ENCODE measurements around the gene ITIH3.
A peak's percentile ranks its signal among the peaks of the same experiment; 100 is the strongest.

ITIH3 gene, protein sequence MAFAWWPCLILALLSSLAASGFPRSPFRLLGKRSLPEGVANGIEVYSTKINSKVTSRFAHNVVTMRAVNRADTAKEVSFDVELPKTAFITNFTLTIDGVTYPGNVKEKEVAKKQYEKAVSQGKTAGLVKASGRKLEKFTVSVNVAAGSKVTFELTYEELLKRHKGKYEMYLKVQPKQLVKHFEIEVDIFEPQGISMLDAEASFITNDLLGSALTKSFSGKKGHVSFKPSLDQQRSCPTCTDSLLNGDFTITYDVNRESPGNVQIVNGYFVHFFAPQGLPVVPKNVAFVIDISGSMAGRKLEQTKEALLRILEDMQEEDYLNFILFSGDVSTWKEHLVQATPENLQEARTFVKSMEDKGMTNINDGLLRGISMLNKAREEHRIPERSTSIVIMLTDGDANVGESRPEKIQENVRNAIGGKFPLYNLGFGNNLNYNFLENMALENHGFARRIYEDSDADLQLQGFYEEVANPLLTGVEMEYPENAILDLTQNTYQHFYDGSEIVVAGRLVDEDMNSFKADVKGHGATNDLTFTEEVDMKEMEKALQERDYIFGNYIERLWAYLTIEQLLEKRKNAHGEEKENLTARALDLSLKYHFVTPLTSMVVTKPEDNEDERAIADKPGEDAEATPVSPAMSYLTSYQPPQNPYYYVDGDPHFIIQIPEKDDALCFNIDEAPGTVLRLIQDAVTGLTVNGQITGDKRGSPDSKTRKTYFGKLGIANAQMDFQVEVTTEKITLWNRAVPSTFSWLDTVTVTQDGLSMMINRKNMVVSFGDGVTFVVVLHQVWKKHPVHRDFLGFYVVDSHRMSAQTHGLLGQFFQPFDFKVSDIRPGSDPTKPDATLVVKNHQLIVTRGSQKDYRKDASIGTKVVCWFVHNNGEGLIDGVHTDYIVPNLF

DNA sequence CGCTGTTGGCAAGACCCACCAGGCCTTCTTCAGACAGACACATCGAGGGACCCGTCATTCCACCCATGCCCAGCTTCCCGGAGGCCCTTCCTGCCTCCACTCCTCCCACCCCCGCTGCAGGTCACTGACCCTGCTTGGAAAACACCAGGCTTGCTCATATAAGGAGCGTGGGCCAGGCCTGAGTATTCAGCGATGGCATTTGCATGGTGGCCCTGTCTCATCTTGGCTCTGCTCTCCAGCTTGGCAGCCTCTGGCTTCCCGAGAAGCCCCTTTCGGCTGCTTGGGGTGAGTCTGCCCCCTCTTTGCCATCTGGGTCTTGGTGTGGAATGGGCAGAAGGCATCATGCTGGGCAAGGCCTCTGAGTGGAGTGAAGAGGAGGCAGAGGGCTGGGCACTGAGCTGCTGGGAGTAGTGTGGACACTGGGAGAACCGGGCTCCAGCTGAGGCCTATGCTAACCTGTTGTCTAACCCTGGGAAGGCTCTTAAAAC is at the start of gene ITIH3:
Gene ITIH3, plus strand, starts transcription at position 185 of the 488 bp plus-strand sequence. Its CDS starts 8 bp downstream, at position 193.
- Histone ChIP-seq H3K27me3 (ENCODE audit: control insufficient read depth, insufficient read depth, low read length) (no peaks in the 10 kb centered on the region), H3K27ac (ENCODE audit: low read depth, low read length) (no peak within 1 kb of the TSS), H3K4me3 (ENCODE audit: low read length) (no peak within 1 kb of the TSS), H3K36me3 (ENCODE audit: control insufficient read depth, insufficient read depth, low read length) (no peaks in the 10 kb centered on the region), H3K9ac (ENCODE audit: low read length) (no peak within 1 kb of the TSS), H3K4me1 (ENCODE audit: control insufficient read depth, insufficient read depth, low read length) (no peaks in the 10 kb centered on the region)

DNA sequence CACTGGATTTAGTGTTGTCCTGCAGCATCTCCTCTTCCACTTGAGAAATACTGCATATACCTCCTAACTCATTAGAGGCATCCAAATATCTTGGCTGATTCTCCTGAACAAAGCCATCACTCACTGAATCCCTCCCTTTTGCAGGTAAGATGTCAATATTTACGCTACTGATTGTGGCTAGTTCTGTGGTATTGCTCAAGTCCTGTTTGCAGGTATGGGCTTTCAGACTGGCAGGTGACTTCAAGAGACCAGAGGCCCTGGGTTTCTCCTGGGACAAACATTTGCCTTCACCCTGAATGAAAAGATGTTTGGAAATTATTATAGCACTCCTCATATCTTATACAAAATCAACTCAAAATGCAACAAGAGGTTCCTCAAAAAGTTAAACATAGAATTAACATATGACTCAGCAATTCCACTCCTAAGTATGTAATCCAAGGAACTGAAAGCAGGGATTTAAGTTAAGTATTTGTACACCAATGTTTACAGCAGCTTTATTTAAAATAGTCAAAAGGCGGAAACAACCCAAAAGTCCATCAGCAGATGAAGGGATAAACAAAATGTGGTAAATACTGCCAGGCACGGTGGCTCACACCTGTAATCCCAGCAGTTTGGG is 42.4 kb upstream of the ITIH3 start:
- Histone ChIP-seq H3K4me3 (ENCODE audit: low read length) (no peak overlapping the region), H3K9ac (ENCODE audit: low read length) (no peak overlapping the region), H3K27me3 (ENCODE audit: control insufficient read depth, insufficient read depth, low read length) (no peaks in the 10 kb centered on the region), H3K27ac (ENCODE audit: low read depth, low read length) (no peak overlapping the region), H3K4me1 (ENCODE audit: control insufficient read depth, insufficient read depth, low read length) (no peaks in the 10 kb centered on the region), H3K36me3 (ENCODE audit: control insufficient read depth, insufficient read depth, low read length) (peaks cover 16% of the 10 kb centered on the region)

DNA sequence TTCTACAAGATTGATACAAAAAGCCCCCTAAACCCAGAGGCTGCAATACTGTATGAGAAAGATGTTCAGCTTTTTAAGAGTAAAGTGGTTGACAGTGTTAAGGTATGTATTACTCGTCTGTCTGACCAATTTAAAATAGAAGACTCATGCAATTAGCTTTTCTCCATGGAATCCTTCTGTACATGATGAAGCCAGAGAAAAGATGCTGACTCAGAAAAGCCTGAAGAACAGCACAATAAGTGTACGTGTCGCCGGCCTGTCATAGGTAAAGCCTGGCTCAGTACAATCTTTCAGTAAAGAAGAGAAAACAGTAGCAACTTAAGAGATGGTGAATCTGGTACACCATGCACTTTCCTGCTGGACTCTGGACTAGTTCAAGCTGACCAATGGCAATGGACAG is 40.2 kb upstream of the ITIH3 start:
- H3K36me3 ChIP-seq (ENCODE audit: control insufficient read depth, insufficient read depth, low read length) = peaks cover 13% of the 10 kb centered on the region

DNA sequence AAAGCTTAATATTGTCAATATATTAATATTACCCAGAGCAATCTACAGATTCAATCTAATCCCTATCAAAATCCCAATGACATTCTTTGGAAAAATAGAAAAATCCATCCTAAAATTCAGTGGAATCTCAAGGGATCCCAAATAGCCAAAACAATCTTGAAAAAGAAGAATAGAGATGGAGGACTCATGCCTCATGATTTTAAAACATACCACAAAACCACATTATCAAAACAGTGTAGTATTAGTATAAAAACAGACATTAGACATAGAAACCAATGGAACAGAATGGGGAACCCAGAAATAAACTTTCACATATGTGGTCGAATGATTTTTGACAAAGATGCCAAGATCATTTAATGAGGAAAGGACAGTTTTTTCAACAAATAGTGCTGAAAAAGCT is 38.5 kb upstream of the ITIH3 start:
- Histone ChIP-seq H3K36me3 (ENCODE audit: control insufficient read depth, insufficient read depth, low read length) (peaks cover 13% of the 10 kb centered on the region), H3K4me3 (ENCODE audit: low read length) (no peak overlapping the region), H3K27ac (ENCODE audit: low read depth, low read length) (no peak overlapping the region), H3K4me1 (ENCODE audit: control insufficient read depth, insufficient read depth, low read length) (no peaks in the 10 kb centered on the region), H3K9ac (ENCODE audit: low read length) (no peak overlapping the region), H3K27me3 (ENCODE audit: control insufficient read depth, insufficient read depth, low read length) (no peaks in the 10 kb centered on the region)

More for the DNA sequence above, 40.2 kb upstream of the ITIH3 start:
- H3K27ac ChIP-seq (ENCODE audit: low read depth, low read length) = no peak overlapping the region
- no peaks in the 10 kb centered on the region for H3K27me3 ChIP-seq (ENCODE audit: control insufficient read depth, insufficient read depth, low read length)
- no peak overlapping the region for H3K9ac ChIP-seq (ENCODE audit: low read length)
- no peak overlapping the region for H3K4me3 ChIP-seq (ENCODE audit: low read length)
- H3K4me1 ChIP-seq (ENCODE audit: control insufficient read depth, insufficient read depth, low read length) = no peaks in the 10 kb centered on the region

DNA sequence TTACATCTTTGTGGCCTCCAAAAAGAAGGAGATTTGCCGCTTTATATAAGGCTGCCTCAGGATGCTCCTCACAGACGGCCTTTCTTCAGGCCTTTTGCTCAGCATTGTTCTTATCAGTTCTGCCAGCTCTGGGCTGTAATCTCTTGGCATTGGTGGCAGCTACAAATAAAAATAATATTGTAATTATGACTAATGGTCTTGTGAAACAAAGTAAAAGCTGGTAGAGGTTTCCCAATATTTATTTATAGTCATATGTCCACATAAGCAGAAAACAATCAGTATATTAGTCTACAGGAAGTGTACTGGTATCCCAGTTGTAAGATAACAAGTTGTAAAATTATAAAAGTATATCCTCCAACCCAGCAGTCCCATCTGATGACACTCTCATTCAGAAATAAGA is 31.1 kb upstream of the ITIH3 start:
- Histone ChIP-seq H3K27me3 (ENCODE audit: control insufficient read depth, insufficient read depth, low read length) (no peaks in the 10 kb centered on the region), H3K4me3 (ENCODE audit: low read length) (no peak overlapping the region), H3K27ac (ENCODE audit: low read depth, low read length) (no peak overlapping the region), H3K36me3 (ENCODE audit: control insufficient read depth, insufficient read depth, low read length) (peaks cover 9% of the 10 kb centered on the region), H3K4me1 (ENCODE audit: control insufficient read depth, insufficient read depth, low read length) (no peaks in the 10 kb centered on the region), H3K9ac (ENCODE audit: low read length) (no peak overlapping the region)

DNA sequence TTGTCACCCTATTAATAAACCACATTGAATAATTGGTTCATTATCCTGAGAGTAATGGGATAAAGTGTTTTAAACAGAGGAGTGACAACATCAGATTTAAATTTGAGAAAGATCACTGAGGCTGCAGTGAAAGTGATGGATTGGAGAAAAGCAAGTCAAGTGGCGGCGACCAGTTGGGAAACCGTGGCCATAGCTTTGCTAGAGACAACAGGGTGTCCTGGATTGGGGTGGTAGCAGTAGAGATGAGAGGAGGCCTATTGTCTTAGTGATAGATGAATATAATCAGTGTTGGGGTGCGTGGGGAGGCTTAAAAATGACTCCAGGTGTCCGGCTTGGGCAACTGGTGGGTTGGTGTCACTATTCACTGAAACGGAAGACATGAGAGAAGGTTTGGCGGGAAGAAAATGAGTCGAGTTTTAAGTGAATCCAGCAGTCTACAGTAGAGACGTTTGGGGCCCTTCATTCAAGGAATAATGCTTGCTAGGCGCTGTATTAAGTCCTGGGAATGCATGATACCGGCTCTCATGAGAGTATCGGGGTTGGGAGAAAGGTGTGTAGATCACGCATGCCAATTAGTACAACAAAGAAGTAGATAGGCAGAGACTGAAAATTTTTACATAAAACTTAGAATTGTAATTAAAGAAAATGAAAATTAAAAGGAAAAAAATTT is 24.7 kb upstream of the ITIH3 start:
- H3K27me3 ChIP-seq (ENCODE audit: control insufficient read depth, insufficient read depth, low read length) = no peaks in the 10 kb centered on the region
- H3K9ac ChIP-seq (ENCODE audit: low read length) = no peak overlapping the region
- H3K4me3 ChIP-seq (ENCODE audit: low read length) = peak overlapping the region; percentile 79
- H3K4me1 ChIP-seq (ENCODE audit: control insufficient read depth, insufficient read depth, low read length) = peaks cover 6% of the 10 kb centered on the region
- peaks cover 7% of the 10 kb centered on the region for H3K36me3 ChIP-seq (ENCODE audit: control insufficient read depth, insufficient read depth, low read length)
- H3K27ac ChIP-seq (ENCODE audit: low read depth, low read length) = no peak overlapping the region

DNA sequence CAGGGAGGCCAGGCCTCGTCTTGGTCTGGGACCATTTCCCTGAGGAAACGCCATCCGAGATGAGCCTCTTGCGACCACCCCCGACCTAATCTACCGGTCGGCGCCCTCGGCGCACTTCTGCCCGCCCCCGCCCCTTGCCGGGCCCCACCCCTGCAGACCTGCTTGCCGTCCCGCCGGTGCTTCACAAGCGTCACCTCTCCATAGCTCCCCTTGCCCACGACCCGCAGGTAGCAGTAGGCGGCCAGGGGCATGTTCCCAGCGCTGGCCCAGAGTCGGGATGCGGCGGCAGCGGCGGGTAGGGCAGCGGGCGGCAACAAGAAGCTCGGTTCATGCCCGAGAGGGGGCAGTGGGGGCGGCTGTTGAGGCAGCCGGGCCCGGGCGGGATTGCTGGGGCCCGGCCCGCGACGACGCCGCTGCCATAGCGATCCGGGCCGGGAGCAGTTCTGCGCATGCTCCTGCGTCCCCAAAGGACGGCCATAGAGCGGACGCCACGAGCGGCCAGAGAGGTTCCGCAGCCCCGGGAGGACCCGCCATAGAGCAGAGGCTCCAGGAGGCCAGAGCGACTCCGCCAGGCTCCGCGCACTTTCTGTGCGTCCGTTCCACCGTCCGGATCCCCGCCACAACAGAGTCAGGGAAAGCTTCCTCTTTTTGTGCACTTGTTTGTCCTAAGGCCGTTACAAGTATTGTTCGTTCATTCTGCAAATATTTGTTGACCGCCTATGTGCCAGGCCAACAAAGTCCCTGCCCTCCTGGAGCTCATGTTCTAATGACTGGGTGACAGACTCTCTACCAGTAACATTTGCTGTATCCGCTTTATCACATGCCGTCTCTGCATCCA is 23.9 kb upstream of the ITIH3 start, which contains the start of gene NEK4:
Gene NEK4, minus strand, starts transcription at position 445 of the 838 bp plus-strand sequence. Its CDS starts 194 bp downstream, at position 251.
- H3K36me3 ChIP-seq (ENCODE audit: control insufficient read depth, insufficient read depth, low read length) = peaks cover 2% of the 10 kb centered on the region
- peak within 1 kb of the TSS; percentile 74 for H3K27ac ChIP-seq (ENCODE audit: low read depth, low read length)
- peaks cover 6% of the 10 kb centered on the region for H3K4me1 ChIP-seq (ENCODE audit: control insufficient read depth, insufficient read depth, low read length)
- H3K9ac ChIP-seq (ENCODE audit: low read length) = peak within 1 kb of the TSS; percentile 73
- H3K4me3 ChIP-seq (ENCODE audit: low read length) = peak within 1 kb of the TSS; percentile 85
- no peaks in the 10 kb centered on the region for H3K27me3 ChIP-seq (ENCODE audit: control insufficient read depth, insufficient read depth, low read length)

DNA sequence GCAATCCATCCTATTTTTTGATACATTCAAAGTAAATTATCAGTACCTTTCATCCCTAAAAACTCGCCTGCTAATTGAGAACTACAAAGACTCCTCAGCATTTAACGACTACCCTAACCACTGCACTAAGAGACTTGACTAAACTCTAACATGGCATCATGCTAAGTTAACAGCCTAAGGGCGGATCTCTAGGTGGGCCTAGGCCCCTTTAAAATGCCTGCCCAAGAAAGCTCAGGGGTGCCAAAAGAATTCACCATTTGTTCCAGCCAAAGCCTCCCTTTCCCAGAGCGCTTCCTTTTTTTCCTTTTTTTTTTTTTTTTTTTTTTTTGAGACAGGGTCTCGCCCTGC is 23.3 kb upstream of the ITIH3 start:
- Histone ChIP-seq H3K27ac (ENCODE audit: low read depth, low read length) (peak overlapping the region; percentile 74), H3K36me3 (ENCODE audit: control insufficient read depth, insufficient read depth, low read length) (no peaks in the 10 kb centered on the region), H3K4me3 (ENCODE audit: low read length) (peak overlapping the region; percentile 85), H3K9ac (ENCODE audit: low read length) (peak overlapping the region; percentile 73), H3K27me3 (ENCODE audit: control insufficient read depth, insufficient read depth, low read length) (no peaks in the 10 kb centered on the region), H3K4me1 (ENCODE audit: control insufficient read depth, insufficient read depth, low read length) (peaks cover 6% of the 10 kb centered on the region)

DNA sequence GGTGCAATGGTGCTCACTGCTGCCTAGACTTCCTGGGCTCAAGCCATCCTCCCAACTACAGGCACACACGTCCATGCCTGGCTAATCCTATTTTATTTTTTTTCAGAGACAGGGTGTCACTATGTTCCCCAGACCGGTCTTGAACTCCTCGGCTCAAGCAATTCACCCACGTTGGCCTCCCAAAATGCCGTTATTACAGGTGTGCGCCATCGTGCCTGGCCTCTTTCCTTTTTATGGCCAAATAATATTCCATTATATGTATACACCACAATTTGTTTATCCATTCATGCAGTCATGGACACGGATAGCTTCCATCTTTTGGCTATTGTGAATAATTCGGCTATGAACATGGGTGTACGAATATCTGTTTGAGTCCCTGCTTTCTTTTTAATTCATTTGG is 22.9 kb upstream of the ITIH3 start:
- Histone ChIP-seq H3K4me1 (ENCODE audit: control insufficient read depth, insufficient read depth, low read length) (peaks cover 6% of the 10 kb centered on the region), H3K36me3 (ENCODE audit: control insufficient read depth, insufficient read depth, low read length) (no peaks in the 10 kb centered on the region), H3K9ac (ENCODE audit: low read length) (no peak overlapping the region), H3K27me3 (ENCODE audit: control insufficient read depth, insufficient read depth, low read length) (no peaks in the 10 kb centered on the region), H3K27ac (ENCODE audit: low read depth, low read length) (no peak overlapping the region), H3K4me3 (ENCODE audit: low read length) (peak overlapping the region; percentile 85)

DNA sequence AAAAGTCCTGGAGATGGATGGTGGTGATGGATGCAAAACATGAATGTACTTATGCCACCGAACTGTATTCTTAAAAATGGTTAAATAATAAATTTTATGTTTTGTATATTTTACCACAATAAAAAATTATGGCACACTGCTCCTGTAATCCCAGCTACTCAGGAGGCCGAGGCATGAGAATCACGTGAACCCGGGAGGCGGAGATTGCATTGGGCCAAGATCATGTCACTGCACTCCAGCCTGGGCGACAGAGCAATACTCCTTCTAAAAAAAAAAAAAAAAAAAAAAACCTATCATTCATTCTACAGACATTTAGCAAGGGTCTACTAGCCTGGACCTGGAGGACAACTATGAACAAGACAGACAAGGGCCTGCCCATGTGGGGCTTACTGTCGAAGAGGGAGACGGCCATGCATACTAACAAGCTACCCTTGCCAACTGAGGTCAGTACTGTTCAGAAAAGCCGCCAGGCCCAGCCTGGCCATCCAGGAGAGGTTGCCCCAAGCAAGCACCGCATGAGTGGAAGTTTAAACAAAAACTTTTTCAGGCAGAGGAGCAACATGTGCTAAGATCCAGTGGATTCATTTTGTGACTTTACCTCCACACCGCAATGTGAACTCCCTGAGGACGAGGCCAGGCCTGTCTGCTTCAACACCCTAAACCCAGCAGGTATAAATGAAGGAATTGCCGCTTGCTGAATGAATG is 21.1 kb upstream of the ITIH3 start:
- H3K4me1 ChIP-seq (ENCODE audit: control insufficient read depth, insufficient read depth, low read length) = peaks cover 6% of the 10 kb centered on the region
- H3K27ac ChIP-seq (ENCODE audit: low read depth, low read length) = no peak overlapping the region
- H3K9ac ChIP-seq (ENCODE audit: low read length) = no peak overlapping the region
- no peaks in the 10 kb centered on the region for H3K27me3 ChIP-seq (ENCODE audit: control insufficient read depth, insufficient read depth, low read length)
- no peaks in the 10 kb centered on the region for H3K36me3 ChIP-seq (ENCODE audit: control insufficient read depth, insufficient read depth, low read length)
- H3K4me3 ChIP-seq (ENCODE audit: low read length) = no peak overlapping the region
